Cerebellar cortex (tissue), 1 donor: ENCODE data around the gene RSPH3.
"Not testable (repeated sequence)": the region's sequence is repeated elsewhere in the genome, so short reads cannot be mapped to it uniquely, and the experiment has no call there.

Experiments
- DNase-seq: peaks from one replicate; pipeline ENCODE4 v3.0.0-alpha.2; 2015; ENCODE audit warnings: low spot score

RSPH3 gene

DNA sequence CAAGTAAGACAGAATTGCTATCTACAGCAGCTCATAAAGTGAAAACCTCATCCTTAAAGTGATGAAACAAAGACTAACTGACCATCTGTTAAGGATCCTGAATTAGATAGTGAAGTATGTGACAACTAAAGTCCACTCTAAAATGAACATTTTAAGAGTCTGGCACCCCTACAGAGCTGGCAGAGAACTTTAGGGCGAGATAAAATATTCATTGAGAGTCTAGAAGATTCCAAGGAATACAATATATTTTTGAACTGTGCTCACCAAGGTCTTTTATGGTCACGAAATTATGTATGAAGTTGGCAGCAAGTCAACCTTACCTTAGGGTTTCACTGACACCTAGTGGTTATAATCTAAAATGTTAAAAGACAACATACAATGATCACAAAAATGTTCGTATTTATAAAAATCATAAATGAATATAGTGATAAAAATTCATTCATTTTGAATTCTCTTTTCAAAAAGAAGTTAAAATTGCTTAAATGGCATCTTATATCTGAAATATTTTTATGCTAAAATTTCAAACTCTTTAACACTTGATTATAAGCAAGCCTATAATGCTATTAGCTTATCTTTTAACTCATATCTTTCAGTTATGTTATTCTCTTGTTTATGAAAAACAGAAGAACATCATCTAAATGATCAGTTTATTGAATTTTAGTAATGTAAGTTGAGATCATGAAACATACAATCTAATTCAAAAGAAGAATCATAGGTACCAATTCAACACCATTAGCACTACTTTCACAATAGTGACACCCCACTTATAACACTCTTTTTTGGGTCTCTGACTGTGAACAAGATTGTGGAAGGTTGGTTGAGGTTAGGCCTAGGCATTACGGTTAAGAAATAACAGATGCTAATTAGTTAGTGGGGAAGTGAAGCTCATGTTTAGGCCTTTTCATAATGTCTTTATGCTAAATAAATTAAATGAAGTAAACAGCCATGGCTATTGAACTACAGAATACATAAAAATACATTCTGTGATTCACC, 27.5 kb downstream of the RSPH3 start:
- peak; percentile 66 for DNase-seq

- no peak for DNase-seq
These were observed 29.2 kb downstream of the RSPH3 start for GRCh38 chr6:158970640-158971275.

DNA sequence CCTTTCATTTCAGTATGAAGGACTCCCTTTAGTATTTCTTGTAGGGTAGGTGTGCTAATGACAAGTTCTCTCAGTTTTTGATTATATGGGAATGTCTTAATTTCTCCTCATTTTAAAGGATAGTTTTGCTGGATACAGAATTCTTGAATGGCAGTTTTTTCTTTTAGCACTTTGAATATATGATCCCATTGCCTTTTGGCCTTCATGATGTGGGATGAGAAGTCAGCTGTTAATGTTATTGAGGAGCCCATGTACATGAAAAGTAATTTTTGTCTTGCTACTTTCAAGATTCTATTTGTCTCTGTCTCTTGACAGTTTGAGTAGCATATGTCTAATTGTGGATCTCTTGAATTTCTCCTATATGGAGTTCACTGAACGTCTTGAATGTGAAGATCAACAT, 30.9 kb downstream of the RSPH3 start:
- DNase-seq: no peak

DNA sequence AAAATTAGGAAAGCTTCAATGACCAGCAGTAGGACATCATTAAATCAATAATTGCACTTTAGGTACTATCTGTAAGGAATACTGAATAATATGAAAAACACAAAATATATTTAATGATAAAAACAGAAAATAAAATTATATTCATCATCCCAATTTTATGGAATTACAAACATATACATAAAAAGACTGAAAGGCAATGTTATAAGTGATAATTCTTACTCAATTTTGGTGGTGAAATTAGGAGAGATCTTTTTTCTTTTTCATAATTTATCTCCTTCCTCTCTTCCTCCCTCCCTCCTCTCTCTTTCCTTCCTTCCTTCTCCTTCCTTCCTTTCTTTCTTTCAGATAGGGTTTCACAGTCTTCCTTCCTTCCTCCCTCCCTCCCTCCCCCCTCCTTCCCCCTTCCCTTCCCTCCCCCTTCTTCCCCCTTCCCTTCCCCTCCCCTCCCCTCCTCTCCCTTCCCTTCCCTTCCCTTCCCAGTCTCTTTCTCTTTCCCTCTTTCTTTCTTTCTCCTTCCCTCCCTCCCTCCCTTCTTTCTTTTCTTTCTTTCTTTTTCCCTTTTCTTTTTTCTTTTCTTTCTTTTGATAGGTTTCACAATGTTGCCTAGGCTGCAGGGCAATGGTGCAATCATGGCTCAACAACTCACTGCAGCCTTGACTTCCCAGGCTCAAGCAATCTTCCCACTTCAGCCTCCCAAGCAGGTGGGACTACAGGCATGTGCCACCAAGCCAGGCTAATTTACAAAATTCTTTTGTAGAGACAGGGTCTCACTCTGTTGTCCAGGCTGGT, 36.8 kb downstream of the RSPH3 start:
- DNase-seq: no peak

DNA sequence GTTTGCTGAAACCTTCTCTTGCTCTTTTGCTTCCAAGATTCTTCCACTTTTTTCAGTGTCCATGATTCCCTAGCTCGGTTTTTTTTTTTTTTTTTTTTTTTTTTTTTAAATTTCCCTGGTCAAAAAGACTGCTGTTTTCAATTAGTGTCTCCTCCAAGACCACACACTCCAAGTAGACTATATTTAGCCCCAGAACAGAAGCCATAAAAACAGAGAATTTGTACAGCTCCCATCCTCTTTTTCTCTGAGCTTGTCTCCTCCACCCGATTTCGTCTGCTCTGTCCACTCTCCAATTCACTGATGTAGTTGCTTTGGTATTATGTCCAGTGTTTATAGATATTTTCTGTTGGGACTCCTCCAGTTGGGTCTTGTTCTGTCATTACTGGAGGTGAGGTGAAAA, 37.6 kb downstream of the RSPH3 start:
- no peak for DNase-seq

- no peak for DNase-seq
These were observed 40.0 kb downstream of the RSPH3 start for GRCh38 chr6:158960026-158960425.

- no peak for DNase-seq
These were observed 40.5 kb downstream of the RSPH3 start for GRCh38 chr6:158959552-158959951.

- DNase-seq: no peak
These were observed 41.3 kb downstream of the RSPH3 start for GRCh38 chr6:158958504-158959386.

GRCh38 chr6:158955255-158955654, 44.7 kb downstream of the RSPH3 start:
- DNase-seq: no peak

- no peak for DNase-seq
These were observed 45.2 kb downstream of the RSPH3 start for GRCh38 chr6:158954753-158955152.

- DNase-seq: not testable (repeated sequence)
These were observed 48.0 kb downstream of the RSPH3 start for GRCh38 chr6:158952011-158952410.

DNA sequence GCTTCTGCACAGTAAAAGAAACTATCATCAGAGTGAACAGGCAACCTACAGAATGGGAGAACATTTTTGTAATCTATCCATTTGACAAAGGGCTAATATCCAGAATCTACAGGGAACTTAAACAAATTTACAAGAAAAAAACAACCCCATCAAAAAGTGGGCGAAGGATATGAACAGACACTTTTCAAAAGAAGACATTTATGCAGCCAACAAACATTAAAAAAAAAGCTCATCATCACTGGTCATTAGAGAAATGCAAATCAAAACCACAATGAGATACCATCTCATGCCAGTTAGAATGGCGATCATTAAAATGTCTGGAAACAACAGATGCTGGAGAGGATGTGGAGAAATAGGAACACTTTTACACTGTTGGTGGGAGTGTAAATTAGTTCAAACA, 48.4 kb downstream of the RSPH3 start:
- DNase-seq: not testable (repeated sequence)

GRCh38 chr6:158947284-158947683, 52.7 kb downstream of the RSPH3 start:
- no peak for DNase-seq

DNA sequence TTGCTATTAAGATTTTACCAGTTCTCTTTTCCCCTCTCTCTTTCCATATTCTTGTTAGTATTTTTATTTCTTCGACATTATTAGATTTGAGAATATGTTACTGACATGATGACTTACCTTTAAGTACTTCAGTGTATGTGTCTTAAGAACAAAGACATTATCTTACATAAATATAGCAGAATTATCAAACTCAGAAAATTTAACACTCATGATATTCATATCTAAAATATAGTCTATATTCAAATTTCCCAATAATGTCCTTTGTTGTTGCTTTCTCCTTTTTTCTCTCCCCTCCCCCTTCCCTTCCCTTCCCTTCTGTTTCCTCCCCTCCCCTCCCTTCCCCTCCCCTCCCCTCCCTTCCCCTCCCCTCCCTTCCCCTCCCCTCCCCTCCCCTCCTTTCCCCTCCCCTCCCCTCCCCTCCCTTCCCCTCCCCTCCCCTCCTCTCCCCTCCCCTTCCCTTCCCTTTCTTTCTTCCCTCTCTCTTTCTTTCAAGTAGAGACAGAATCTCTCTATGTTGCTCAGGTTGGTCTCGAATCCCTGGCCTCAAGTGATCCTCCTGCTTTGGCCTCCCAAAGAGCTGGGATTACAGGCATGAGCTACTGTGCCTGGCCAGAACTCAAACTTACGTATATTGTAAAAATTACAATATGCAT, 56.5 kb downstream of the RSPH3 start:
- DNase-seq: no peak

GRCh38 chr6:158942349-158942748, 57.7 kb downstream of the RSPH3 start:
- DNase-seq: no peak

DNA sequence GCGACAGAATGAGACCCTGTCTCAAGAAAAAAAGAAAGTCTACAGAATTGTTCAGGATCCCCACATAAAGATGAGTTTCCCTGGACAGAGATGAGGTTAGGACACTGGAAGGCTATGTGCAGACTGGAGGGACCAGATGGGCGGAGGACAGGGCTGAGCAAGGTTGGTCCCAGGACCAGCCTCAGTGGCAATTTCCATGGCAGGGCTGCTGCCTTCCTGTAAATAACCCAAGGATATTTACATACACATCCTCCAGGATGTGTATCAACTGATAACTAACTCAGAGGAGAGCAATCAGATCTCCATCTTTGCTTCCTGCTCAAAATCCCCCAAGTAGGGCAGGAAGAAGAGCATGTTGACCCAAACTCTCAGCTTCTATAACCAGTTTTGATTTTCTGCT, 58.8 kb downstream of the RSPH3 start:
- DNase-seq: no peak

- DNase-seq: no peak
These were observed 60.5 kb downstream of the RSPH3 start for GRCh38 chr6:158939255-158940159.

- no peak for DNase-seq
These were observed 61.2 kb downstream of the RSPH3 start for GRCh38 chr6:158938811-158939254.

DNA sequence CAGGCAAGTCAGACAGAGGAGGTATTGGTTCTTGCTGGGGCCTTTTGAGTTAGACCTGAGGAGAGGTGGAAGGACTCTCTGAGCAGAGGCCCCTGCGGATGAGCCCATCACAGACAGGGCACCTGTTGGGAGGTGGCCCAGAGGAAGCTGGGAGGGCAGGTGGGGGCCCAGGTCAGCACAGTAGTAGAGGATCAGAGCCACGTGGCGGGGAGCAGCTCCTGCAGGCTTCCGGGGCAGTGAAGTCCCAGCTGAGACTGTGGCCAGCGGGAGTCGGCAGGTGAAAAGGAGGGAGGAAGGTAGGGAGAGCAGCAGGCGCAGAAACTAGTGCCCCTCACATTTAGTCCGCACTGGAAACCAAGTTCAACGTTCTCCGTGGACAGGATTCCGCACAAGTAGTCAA, 61.8 kb downstream of the RSPH3 start:
- no peak for DNase-seq

DNA sequence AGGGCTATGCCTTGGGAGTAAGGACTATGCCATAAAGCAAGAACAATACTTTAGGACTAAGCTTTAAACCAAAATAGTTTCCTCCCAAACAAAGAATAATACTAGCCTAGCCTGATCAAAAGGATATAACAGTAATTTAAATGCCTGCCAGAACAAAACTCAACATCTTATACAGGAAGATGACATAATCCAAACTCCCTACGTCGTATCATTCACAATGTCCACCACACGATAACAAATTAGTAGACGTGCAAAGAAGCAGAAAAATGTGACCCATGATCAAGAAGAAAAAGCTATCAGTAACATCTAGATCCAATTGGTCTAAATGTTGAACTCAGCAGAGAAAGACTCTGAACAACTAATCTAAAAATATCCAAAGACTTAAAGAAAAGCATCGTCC, 65.8 kb downstream of the RSPH3 start:
- DNase-seq: no peak
